Retinal pigment epithelial cell (primary cell): ENCODE measurements around the gene MAP4K5.

Source experiments
- DNase-seq: peaks from one replicate; pipeline ENCODE4 v3.0.0-alpha.2; 2010; ENCODE audit warnings: low read depth
- H3K4me3 ChIP-seq: 2 replicates; pipeline ENCODE4 v1.5.1; 2011; ENCODE audit warnings: mild to moderate bottlenecking, low read length, control low read depth, moderate library complexity
- TF ChIP-seq, protein P1 (sequence below): conservative IDR thresholded peaks from 2 replicates; pipeline ENCODE4 v1.5.1; 2011; ENCODE audit warnings: low read depth, low read length, control low read depth, inconsistent platforms

Gene MAP4K5

GRCh38 chr14:50501642-50502041 is 30.7 kb downstream of the MAP4K5 start:
- no peak overlapping the region for H3K4me3 ChIP-seq
- DNase-seq: peak; percentile 36
- TF ChIP-seq, protein P1, sequence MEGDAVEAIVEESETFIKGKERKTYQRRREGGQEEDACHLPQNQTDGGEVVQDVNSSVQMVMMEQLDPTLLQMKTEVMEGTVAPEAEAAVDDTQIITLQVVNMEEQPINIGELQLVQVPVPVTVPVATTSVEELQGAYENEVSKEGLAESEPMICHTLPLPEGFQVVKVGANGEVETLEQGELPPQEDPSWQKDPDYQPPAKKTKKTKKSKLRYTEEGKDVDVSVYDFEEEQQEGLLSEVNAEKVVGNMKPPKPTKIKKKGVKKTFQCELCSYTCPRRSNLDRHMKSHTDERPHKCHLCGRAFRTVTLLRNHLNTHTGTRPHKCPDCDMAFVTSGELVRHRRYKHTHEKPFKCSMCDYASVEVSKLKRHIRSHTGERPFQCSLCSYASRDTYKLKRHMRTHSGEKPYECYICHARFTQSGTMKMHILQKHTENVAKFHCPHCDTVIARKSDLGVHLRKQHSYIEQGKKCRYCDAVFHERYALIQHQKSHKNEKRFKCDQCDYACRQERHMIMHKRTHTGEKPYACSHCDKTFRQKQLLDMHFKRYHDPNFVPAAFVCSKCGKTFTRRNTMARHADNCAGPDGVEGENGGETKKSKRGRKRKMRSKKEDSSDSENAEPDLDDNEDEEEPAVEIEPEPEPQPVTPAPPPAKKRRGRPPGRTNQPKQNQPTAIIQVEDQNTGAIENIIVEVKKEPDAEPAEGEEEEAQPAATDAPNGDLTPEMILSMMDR: no peak

DNA sequence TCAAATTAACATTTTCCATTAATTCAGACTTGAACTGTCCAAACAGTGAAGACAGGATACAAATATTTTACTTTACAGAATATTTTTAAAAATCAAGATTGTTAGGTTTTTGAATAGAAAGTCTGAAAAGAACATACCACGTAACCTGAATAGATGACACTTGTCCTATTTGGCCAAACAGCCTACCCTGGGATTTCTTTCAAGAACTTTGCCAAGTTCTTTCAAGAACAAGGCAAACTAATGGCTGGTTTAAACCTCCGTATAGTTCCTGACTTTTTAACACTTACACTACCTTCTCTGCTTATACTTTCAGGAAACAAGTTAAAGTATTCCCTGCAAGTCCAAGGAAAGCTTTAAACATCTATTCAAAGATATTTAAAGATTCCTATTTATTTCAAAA is 35.0 kb downstream of the MAP4K5 start:
- TF ChIP-seq, protein P1: no peak
- DNase-seq: no peak

DNA sequence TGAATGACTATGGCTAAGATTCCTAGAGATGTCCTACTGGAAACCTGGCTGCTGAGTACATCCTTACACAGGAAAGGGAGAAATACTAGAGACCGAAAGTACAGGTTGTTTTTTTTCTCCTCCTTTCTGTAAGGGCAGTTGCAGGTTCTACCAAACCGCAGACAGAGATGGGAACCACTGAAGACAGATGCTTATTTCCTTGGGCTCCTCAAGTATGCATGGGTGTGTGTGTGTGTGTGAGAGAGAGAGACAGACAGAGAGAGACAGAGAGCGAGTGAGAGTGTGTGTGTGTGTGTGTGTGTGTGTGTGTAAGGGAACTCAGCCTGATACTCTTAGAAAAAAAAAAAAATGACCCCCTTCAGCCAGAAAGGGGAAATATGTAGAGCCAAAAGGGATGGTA is 42.5 kb downstream of the MAP4K5 start:
- TF ChIP-seq, protein P1: no peak
- H3K4me3 ChIP-seq: no peak overlapping the region
- no peak for DNase-seq

More for the DNA sequence above, 35.0 kb downstream of the MAP4K5 start:
- no peak overlapping the region for H3K4me3 ChIP-seq

DNA sequence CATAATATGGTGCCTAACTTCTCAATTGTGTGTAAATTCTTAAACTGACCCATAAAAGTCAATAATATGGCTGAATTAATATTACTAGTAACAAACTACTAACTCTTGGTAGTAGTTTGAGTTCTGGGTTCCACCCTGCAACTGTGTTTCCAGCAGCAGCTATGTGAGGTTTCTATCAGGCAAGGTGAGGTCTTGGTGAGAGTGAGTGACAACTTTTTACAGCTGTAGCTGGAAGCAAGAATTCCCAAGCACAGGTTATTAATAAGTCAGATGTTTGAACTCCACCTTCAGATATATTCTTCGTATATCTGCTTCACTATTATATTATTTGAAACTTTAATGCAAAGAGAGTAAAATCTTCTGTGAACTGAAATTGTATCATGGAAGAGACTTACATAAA is 43.8 kb downstream of the MAP4K5 start:
- no peak overlapping the region for H3K4me3 ChIP-seq
- no peak for DNase-seq
- TF ChIP-seq, protein P1: no peak

DNA sequence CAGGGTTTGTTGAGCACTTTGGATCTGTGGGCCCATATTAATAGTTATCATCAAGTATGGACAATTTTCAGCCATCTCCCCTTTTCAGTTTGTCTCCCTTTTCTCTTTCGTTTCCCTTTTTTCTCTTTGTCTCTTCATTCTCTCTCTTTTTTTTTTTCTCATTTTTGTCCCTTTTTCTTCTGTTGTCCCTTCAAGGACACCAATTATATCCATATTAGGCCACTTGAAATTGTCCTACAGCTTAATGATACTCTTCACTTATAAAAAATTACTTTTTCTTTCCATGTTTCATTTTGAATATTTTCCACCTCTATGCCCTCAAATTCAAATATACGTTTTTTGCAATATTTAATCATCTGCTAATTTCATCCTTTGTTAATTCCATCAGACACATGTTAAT is 53.3 kb downstream of the MAP4K5 start:
- no peak for DNase-seq
- no peak overlapping the region for H3K4me3 ChIP-seq
- TF ChIP-seq, protein P1: no peak

DNA sequence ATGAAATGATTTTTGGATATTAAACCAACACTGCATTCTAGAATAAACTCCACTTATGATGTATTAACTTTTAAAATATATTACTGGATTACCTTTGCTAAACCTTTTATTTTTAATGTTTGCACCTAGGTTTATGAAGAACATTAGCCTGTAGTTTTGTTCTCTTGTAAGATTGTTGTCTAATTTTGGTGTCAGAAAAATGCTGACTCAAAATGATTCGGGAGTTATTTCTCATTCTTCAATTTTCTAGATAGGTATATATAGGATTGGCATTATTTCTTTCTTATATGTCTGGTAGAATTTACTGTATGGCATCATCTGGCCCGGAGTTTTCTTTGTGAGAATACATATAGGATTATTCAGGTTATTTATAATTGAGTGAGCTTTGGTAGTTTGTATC is 54.6 kb downstream of the MAP4K5 start:
- no peak for DNase-seq
- H3K4me3 ChIP-seq: no peak overlapping the region
- TF ChIP-seq, protein P1: no peak

DNA sequence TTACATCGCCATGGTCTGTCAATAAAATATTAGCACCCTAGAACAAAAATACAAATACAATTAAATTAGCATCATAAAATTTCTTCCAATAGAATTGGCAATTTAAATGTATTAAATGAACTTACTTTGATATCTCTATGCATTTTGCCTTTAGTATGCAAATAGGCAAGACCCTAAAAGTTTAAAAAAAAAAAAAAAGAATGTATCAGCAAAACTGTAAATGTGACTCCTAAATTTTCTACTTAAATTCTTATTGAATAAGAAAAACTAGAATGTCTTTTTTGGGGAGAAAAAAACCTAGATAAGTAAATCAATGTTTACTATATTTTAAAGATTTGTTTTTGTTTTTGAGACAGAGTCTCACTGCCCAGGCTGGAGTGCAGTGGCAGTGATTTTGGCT is 56.2 kb downstream of the MAP4K5 start:
- no peak for DNase-seq
- TF ChIP-seq, protein P1: no peak
- H3K4me3 ChIP-seq: no peak overlapping the region
